NK-92 treated with Interleukin-12 subunit alpha and Interleukin-12 subunit beta, amount 100 ng/mL, for 24 hours (cell line): ENCODE measurements around the gene TRAIP.

Source experiments
- DNase-seq: peaks from one replicate; lab custom pipeline; 2025; lab: John Stamatoyannopoulos, UW

The TRAIP gene

DNA sequence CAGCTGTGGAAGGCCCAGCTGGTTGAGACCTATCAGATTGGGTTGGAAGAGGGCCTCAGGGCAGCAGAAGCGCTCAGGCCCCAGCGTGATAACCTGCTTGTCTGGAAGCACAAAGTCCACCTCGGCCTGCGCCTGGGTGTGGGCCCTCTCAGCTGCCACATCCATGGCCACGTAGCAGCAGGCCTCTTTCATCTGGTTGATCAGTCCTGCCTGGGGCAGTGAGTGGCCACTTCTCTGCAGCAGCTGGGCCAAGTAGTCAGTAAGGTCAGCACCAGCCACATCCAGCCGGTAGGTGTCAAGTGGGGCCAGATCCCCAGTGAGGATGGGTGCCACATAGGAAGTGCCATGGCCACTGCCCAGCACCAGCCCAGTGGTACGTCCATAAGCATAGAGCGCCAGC, 17.3 kb upstream of the TRAIP start:
- DNase-seq = no peak

- peak; percentile 6 for DNase-seq
These were observed 16.5 kb upstream of the TRAIP start for GRCh38 chr3:49872801-49873281.

GRCh38 chr3:49871531-49872153, 15.3 kb upstream of the TRAIP start:
- DNase-seq = no peak

GRCh38 chr3:49869525-49870126, 13.3 kb upstream of the TRAIP start, which contains the start of gene CAMKV:
Gene CAMKV (minus strand): TSS chr3:49869906. CDS start chr3:49862388, 7,518 bp downstream.
- DNase-seq = no peak

DNA sequence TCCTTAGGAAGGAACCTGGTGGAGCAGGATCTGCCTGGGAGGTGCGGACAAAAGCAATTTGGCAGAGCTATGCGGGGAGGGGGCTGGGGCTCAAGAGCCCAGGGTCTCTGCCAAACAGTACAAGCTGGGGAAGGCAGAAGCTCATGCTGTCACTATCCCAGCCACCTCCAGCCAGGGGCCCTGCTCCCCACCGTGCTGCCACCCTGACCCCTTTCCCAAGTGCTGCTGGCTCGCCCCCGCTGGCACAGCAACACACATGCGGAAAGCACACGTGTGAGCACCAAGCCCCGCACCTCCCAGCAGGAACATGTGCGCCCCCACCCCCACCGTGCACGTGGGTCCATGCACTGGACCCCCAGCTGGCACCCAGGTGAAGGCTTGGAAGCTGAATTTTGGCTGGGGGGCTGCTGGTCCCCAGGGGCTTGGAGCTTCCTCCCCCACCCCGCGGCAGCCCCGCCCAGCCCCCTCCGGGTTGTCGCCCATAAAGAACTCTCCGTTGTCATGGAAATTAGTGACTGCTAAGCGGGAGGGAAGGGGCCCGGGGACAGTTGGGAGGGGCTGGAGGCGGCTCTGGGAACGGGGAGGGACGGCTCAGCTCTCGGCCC, 12.6 kb upstream of the TRAIP start:
- DNase-seq = no peak

- no peak for DNase-seq
These were observed 11.5 kb upstream of the TRAIP start for GRCh38 chr3:49867871-49868321.

GRCh38 chr3:49867400-49867799, 11.0 kb upstream of the TRAIP start:
- no peak for DNase-seq

DNA sequence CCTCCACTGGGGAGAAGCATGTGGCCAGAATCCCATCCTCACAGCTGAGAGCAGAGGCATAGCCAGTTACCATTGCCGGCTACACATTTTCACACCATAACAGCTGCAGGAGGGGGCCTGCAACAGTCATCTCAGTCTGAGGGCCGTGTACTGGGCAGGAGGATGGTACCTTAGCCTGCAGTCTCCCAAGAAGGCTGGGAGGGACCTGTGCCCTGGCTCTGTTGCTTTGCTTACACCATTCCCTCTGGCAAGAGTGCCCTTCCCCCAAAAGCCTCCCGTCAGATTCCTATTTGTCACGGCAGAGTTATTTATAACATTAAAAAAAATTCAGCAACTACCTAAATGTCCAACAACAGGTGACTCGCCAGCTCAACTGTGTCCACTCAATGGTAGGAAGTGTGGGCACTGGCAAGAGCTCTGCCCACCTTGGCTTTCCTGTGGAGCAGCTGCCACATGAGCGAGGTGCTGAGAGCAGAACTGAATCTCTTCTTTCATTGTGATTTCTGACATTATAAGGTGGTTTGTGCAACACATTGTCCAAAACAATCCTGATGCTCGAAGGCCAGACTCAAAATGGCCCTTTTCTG, 8.9 kb upstream of the TRAIP start:
- no peak for DNase-seq

GRCh38 chr3:49864505-49864904, 8.1 kb upstream of the TRAIP start:
- DNase-seq = no peak

DNA sequence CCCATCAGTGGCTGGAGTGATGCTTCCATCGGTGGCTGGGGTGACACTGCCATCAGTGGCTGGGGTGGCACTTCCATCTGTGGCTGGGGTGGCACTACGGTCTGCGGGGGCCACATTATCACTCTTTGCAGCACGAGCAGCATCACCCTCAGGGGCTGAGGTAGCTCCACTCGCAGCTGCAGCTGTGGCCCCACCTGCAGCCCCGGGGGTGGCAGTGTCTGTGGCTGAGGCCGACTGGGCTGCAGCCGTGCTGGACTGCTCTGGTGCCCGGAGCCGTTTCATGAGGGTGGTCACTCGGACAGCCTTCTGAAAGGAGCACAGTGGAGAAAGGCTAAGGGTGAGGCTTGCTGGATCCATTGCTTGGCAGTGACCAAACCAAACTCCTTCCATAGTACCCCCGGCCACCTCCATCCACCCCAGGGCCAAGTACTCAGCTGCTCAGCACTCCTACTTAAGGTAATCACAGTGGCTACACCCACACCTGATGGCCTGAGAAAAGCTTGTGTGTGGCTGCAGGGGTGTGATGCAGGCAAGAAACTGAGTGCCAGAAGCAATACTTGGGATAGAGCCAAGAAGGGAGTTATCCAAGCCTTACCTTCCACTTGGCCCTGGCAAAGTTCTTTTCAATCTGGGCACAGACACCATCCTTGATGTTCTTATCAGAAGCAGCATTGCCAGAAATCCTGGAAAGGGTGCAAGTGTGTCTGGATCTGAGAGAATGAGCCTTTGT, 3.4 kb upstream of the TRAIP start:
- no peak for DNase-seq

DNA sequence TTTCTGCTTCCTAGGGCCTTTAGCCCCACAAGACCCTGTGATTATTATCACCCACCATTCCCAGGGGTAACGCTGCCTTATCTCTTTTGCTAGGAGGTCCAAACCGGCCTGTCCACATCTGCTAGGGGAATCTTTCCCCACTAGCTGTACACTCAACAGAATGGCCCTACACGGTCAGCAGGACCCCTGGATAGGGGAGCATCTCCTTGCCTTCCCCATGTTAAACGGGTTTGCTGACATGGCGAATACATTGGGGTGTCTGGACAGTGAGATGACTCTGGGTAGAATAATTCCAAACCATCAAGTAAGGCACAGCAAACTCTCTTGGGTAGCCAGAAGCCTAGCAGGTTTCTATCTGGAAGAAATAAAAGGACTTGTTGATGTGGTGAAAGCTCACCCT, 702 bp downstream of the TRAIP start:
- DNase-seq = no peak

- DNase-seq = no peak
These were observed 10.7 kb downstream of the TRAIP start for GRCh38 chr3:49845694-49846093.

DNA sequence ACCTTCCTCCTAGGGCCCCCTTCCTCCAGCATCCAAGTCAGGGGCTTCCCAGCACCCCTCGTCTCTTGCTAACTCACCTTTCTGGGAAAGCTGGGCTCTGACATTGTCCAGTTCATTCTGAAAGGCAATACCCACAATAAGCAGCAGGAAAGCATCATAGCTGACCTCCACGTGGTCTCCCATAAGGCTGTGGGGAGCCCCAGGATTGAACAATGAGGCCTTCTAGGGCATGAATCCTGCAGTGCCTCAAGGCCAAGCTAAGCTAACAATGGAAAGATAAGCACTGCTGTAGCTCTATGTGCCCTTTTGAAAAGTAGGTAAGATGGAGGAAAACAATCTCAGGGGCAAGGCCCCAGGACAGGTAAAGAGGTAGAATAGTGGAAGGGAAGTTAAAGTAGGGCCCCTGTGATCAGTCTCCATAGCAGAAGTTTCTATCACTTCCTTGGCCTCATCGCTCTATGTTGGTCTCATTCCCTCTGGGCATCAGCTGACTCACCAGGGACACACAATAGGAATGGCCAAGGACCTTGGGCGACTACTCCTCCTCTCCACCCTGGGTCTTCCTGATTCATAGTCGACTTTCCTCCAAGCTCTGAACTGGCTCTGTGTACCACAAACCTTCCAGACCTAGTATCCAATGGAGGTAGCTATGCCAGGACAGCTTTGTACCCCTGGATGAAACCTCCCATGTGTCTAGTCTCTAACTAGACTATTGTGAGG, 11.7 kb downstream of the TRAIP start:
- DNase-seq = no peak

- no peak for DNase-seq
These were observed 13.4 kb downstream of the TRAIP start for GRCh38 chr3:49842843-49843517.

DNA sequence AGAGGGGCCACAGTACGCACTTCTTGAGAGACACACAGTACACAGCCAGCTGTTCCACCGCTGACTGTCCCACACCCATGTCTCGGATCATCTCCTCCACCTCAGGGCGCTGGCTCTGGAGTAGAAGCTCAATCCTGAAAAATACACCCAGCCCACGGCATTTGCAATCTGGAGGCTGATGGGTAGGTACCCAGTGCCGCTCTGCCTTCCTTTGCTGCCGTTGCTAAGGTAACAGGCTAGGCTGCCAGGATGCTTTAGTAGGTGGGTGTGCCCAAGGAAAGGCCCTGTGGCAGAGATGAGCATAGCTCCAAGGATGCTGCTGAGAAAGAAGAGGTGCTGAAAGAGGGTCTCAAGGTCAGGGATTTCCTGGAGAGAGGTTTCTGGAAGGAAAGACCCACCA, 14.6 kb downstream of the TRAIP start:
- no peak for DNase-seq

DNA sequence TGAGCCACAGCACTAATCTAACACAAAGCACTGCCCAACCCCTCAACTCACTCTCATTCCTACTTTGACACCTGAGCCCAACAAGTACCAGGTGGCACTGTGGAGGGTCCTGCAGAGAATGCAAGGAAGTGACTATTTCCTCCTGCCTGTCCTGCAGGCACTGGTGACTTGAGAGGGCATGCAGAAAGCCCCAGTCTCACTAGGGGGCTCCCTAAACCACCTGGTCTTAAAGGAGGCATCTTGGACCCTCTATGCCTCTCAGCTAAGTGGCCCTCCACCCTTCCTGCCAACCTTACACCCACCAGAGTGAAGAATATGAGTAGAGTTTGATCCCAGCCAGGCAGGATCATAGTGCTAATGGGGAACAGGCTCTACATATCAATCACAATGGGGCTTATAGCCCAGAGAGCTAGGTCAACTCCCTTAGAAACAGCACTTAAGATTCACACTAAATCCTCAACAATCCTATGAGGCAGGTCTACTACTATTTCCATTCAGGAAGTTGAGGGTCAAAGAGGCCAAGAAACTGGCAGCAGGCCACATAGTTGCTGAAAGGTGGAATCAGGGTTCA, 15.2 kb downstream of the TRAIP start:
- no peak for DNase-seq

DNA sequence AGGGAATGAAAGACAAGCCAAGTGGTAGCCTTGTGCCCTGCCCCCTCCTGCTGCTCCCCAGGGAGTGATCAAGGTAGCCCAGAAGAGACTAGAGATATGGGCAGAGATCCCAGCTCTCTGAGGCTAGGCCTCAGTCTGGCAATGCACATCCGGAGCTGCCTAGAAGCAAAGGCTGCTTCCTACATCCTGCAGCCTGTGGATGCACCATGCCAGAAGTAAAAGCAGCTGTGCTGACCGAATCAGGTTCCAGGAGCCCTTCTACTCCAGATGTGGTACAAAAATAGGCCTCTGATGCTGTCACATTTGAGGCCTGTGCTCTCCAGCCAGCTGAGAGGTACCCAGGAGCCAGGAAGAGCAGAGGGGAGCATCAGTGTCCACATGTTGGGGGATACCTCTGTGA, 16.0 kb downstream of the TRAIP start:
- DNase-seq = no peak

- peak; percentile 19 for DNase-seq
These were observed 17.1 kb downstream of the TRAIP start for GRCh38 chr3:49839193-49839809.

GRCh38 chr3:49831341-49831740, 25.0 kb downstream of the TRAIP start:
- no peak for DNase-seq

GRCh38 chr3:49826016-49826415, 30.3 kb downstream of the TRAIP start:
- DNase-seq = no peak
